Prostate gland (tissue), 2 donors: Measurements from ENCODE around the gene GANC.

ENCODE experiments used
- POLR2A ChIP-seq: fragments of 450-650 bp; IDR thresholded peaks from one replicate; pipeline ENCODE4 v1.6.1; 2016; ENCODE audit warnings: antibody characterized with exemption, mild to moderate bottlenecking
- POLR2AphosphoS5 ChIP-seq: sonication (generic); formaldehyde crosslinking; IDR thresholded peaks from one replicate; pipeline ENCODE4 v1.6.1; 2017; ENCODE audit warnings: antibody characterized with exemption
- TF ChIP-seq, protein P1 (sequence below), 4 experiments: fragments of 200-600 bp in 2 of 4; fragments of 450-650 bp in 2 of 4; sonication (generic) in 2 of 4; IDR thresholded peaks; 1 replicate in 3 of 4; 2 replicates in 1 of 4; pipeline ENCODE4 v1.5.1; 2016 to 2019; ENCODE audit warnings: antibody characterized with exemption in 4 of 4, mild to moderate bottlenecking in 2 of 4, moderate library complexity in 2 of 4

DNA sequence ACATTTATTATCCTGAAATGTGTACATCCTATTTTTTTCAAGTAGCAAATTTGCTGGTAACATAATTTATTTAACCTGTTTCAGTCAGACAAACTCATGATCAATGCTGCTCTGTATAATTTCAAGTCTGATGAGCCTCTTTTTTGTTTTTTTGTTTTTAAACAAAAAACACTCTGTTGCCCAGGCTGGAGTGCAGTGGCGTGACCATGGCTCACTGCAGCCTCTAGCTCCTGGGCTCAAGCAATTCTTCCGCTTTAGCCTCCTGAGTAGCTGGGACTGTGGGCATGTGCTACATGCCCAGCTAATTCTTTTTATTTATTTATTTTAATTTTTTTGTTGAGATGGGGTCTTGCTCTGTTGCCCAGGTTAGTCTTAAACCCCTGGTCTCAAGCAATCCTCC is 46.2 kb downstream of the GANC start:
- TF ChIP-seq, protein P1, sequence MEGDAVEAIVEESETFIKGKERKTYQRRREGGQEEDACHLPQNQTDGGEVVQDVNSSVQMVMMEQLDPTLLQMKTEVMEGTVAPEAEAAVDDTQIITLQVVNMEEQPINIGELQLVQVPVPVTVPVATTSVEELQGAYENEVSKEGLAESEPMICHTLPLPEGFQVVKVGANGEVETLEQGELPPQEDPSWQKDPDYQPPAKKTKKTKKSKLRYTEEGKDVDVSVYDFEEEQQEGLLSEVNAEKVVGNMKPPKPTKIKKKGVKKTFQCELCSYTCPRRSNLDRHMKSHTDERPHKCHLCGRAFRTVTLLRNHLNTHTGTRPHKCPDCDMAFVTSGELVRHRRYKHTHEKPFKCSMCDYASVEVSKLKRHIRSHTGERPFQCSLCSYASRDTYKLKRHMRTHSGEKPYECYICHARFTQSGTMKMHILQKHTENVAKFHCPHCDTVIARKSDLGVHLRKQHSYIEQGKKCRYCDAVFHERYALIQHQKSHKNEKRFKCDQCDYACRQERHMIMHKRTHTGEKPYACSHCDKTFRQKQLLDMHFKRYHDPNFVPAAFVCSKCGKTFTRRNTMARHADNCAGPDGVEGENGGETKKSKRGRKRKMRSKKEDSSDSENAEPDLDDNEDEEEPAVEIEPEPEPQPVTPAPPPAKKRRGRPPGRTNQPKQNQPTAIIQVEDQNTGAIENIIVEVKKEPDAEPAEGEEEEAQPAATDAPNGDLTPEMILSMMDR (IDR thresholded peaks at IDR 0.05) = no peak
- TF ChIP-seq POLR2AphosphoS5 (no peak), POLR2A (no peak)
